Mononuclear cell (primary cell): Measurements from ENCODE around the gene LPAR2. TPM values are rescaled to one million over a fixed set of nuclear protein-coding genes. Genes with fewer than 3 reads are reported as not detected.
"Not testable (repeated sequence)": the region's sequence is repeated elsewhere in the genome, so short reads cannot be mapped to it uniquely, and the experiment has no call there.

Source experiments
- H3K27me3 ChIP-seq: 2 replicates; pipeline ENCODE4 v1.6.0; 2011; ENCODE audit warnings: low read length, control low read depth; ENCODE audit not compliant: insufficient read depth
- H3K4me1 ChIP-seq: 2 replicates; pipeline ENCODE4 v1.5.1; 2011; ENCODE audit warnings: mild to moderate bottlenecking, low read length, control low read depth; ENCODE audit not compliant: insufficient read depth
- H3K4me3 ChIP-seq: 2 replicates; pipeline ENCODE4 v1.5.1; 2011; ENCODE audit warnings: mild to moderate bottlenecking, low read length, moderate library complexity
- H3K9me3 ChIP-seq: 2 replicates; pipeline ENCODE4 v1.5.1; 2011; ENCODE audit warnings: low read depth, mild to moderate bottlenecking, control low read depth, low read length
- total RNA-seq: library from RNA; depleted of rRNA; stranded (reverse); fragments of >200 nt; gene quantifications from one replicate; pipeline ENCODE4 v1.2.3, GENCODE V29; 2012

LPAR2 gene
- total RNA-seq, 1 donor = 21.9 TPM

DNA sequence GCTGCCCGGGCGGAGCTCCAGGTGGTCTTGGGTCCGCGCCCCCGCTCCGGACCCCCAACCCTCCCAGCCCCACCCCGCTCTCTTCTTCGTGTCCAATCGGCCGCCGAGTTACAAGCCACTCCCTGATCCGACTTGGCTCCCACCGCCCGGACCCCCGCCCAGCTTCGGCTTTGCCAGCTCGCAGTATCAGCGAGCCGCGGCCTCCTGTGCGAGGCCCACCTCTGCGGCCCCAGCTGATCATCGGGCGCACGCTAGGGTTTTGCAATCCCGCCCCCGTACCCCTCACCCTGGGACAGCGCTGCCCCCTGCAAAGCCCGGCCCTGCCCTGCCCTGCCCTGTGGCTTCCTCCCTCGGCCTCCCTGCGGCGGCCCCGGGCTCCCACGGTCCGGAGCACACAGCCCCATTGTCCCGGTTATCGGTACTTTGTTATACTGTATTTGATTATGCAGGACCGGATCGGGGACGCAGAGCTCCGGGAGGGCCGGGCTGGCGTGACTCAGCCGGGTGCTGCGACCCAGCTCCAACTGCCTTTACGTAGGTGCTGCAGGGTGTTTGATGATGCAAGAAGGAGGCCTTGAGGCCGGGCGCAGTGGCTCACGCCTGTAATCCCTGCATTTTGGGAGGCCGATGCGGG is 598 bp upstream of the LPAR2 start:
- no peaks in the 10 kb centered on the region for H3K9me3 ChIP-seq
- no peaks in the 10 kb centered on the region for H3K27me3 ChIP-seq
- H3K4me3 ChIP-seq = peak overlapping the region; percentile 29
- peaks cover 30% of the 10 kb centered on the region for H3K4me1 ChIP-seq

DNA sequence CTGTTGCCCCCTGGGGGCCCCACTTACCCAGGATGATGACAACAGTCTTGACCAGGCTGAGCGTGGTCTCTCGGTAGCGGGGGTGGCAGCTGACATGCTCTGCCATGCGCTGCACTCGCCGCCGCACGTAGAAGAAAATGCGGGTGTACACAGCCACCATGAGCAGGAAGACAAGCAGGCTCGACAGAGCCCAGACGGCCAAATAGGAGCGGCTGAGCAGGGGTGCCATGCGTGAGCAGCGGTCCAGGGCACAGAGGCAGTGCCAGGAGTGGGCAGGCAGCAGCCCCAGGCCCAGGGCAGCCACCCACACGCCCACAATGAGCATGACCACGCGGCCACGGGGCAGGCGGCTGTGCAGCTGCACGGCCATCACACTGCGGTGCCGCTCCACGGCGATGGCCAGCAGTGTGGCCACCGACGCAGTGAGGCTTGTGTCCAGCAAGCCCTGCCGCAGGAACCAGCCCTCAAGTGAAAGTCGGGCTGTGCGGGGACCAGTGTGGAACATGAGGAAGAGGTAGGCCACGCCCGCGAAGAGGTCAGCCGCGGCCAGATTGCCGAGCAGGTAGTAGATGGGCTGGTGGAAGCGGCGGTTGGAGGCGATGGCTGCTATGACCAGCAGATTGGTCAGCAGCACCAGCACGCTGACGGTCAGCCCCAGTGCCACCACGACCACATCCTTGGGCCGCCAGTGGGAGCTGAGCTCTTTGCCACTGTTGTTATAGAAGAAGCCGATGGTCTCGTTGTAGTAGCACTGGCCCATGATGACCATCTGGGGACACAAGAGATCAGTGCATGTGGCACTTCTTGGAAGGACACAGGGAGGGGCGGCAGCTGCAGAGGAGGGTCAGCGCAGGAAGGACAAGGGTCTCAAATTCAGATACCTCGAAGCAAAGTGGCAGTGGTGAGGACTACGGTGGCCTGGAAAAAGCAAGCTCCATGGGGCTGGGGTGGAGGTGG is 1.2 kb downstream of the LPAR2 start:
- no peaks in the 10 kb centered on the region for H3K9me3 ChIP-seq
- H3K4me1 ChIP-seq = peaks cover 30% of the 10 kb centered on the region
- H3K27me3 ChIP-seq = no peaks in the 10 kb centered on the region
- H3K4me3 ChIP-seq = no peak overlapping the region

DNA sequence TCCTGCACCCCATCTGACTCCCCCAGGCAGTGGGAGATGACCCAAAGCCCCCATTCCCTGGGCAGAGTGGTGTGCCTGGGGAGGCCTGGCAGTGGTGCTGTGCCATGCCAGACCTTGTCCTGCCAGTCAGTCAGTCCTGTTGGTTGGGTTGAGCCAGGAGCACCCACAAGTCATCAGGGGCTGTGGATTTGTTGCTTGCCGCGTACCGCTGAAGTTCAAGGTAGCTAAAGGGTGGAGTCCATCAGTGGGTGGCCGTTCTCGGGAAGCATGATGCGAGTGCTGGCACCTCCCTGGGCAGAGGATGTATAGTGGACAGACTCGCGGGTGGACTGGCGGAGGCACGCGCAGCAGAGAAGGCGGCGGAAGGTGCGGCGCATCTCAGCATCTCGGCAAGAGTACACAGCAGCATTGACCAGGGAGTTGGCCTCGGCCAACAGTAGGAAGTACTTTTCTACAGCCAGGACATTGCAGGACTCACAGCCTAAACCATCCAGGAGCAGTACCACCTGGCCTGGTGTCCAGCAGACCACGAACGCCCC is 3.9 kb downstream of the LPAR2 start:
- Histone ChIP-seq H3K4me3 (no peak overlapping the region), H3K27me3 (no peaks in the 10 kb centered on the region), H3K9me3 (no peaks in the 10 kb centered on the region), H3K4me1 (peaks cover 30% of the 10 kb centered on the region)

DNA sequence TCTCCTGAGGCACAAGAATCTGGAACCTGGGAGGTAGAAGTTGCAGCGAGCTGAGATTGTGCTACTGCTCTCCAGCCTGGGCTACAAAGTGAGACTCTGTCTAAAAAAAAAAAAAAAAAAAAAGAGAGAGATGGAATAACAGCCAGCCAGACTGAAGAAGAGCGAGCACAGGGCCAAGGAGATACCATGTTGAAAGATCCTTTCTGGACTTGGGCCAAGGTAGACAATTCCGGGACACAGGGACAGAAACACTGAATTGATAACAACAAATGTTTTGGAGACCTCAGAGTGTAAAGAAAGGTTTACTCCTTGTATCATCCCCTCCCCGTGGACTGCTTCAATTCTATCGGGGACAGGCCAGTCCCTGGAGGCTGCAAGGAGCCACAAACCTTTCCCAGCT is 4.6 kb downstream of the LPAR2 start:
- H3K27me3 ChIP-seq = no peaks in the 10 kb centered on the region
- no peaks in the 10 kb centered on the region for H3K9me3 ChIP-seq
- no peak overlapping the region for H3K4me3 ChIP-seq

DNA sequence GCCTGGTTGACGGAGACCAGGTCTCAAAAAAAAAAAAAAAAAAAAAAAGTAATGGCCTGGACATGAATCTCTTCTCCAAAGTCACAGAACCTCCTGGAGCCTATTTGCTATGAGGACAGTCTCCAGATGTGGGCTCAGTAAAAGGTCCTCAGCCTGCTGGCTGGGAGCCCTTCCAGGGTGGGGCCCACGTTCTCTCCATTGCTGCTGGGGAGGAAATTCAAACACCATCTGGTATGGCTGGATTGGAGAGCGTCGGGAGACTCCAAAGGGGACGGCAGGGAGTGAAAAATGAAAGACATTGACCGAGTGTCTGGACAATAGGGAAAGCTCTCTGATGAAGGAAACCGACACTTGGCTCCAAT is 8.2 kb downstream of the LPAR2 start:
- Histone ChIP-seq H3K9me3 (no peaks in the 10 kb centered on the region), H3K4me1 (peaks cover 13% of the 10 kb centered on the region), H3K4me3 (no peak overlapping the region), H3K27me3 (no peaks in the 10 kb centered on the region)

More for the DNA sequence above, 4.6 kb downstream of the LPAR2 start:
- peaks cover 27% of the 10 kb centered on the region for H3K4me1 ChIP-seq

DNA sequence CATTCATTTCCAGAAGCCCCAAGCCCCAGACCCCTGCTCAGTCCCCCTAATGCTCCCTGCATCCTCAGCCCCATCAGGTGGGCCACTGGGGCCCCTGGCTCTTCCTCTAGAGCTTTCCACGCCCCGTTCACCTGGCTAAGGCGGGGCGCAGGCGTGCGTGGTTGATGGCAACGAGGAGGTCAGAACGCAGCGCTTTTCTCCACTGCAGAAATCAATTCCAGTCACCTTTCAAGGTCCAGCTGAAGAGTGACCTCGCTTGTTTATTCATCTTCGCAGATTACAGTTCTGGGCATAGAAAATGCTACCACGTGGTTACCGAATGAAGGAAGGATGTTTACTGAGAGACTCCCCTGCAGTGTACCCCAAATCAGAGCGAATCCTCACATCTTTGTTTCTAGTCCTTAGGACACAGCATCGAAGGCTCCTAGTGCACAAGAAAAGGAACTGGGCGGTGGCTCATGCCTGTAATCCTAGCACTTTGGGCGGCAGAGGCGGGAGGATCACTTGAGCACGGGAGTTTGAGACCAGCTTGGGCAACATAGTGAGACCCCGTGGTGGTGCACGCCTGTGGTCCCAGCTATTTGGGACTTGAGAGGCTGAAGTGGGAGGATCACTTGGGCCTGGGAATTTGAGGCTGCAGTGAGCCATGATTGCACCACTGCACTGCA is 8.7 kb downstream of the LPAR2 start:
- H3K4me3 ChIP-seq = no peak overlapping the region
- H3K27me3 ChIP-seq = no peaks in the 10 kb centered on the region
- H3K9me3 ChIP-seq = no peaks in the 10 kb centered on the region
- H3K4me1 ChIP-seq = peaks cover 13% of the 10 kb centered on the region

DNA sequence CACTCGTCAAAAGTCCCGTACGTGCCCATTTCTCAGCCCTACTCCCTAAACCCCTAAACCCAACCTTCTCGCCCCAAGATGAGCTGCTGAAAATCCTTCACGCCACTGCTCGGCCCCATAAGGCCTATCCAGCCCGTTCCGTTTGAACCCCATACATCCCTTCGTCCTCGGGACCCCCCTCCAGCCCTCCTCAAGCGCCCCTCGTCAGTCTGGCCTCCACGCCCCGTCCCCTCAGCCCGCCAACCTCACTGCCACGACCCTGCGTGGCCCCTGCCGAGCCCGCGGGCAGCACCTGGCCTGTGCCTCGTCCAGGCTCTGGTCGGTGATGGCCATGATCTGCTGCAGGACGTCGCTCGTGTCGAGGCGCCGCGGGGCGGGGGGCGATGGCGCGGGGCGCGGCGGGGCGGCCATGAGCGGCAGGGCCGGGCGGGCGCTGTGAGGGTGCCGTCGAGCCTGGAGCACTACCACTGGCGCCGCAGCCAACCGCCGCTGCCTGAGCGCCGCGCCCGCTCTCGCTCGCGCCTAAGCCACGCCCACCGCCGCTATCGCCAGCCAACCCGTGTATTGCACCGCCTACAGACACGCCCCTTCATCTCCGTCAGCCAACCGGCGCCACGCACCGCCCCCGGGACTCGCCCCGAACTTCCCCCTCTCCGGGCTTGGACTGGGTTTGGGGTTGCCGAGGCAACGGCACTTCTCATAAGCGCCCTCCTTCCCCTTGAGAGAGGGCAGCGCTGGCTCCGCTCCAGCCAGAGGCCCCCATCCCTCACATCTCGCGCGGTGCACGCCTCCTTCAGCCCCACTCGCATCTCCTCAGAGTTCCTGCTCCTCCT is 9.6 kb downstream of the LPAR2 start, which contains the start of gene PBX4:
PBX4 (minus strand) TSS at position 469 of the 833 bp plus-strand sequence; CDS start at position 411, 58 bp downstream.
- Histone ChIP-seq H3K27me3 (no peaks in the 10 kb centered on the region), H3K4me1 (peaks cover 13% of the 10 kb centered on the region), H3K4me3 (peak within 1 kb of the TSS; percentile 41), H3K9me3 (no peaks in the 10 kb centered on the region)

DNA sequence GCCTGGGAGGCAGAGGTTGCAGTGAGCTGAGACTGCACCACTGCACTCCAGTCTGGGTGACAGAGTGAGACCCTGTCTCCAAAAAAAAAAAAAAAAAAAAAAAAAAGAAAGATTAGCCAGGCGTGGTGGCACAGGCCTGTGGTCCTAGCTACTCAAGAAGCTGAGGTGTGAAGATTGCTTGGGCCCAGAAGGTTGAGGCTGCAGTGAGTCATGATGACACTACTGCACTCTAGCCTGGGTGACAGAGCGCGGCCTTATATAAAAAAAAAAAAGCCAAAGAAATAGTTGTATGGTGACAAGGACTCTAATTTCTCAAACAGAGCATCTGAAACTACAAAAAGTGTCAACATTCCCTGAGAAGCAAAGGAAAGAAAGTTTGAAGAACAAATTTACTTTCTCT is 12.9 kb downstream of the LPAR2 start:
- no peaks in the 10 kb centered on the region for H3K9me3 ChIP-seq
- H3K4me3 ChIP-seq = no peak overlapping the region
- no peaks in the 10 kb centered on the region for H3K27me3 ChIP-seq
- peaks cover 13% of the 10 kb centered on the region for H3K4me1 ChIP-seq

DNA sequence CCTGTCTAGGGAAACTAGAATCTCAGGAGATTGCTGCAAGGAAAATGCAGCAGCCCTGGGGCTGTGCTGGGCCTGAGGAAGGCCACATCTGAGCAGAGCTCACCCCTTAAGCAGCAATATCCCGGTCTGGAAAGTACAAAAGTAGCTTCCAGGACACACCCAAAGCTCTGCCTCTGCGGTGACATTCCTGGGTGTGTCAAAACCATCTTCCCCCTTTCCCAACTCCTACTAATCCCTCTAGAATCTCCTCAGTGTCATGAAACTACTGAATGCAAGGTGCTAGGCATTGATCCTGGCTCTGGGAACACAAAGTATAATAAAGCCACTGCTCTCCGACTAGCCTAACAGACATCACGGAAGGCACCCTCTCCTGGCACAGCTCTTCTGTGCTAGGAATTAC is 14.5 kb downstream of the LPAR2 start:
- Histone ChIP-seq H3K9me3 (no peaks in the 10 kb centered on the region), H3K27me3 (no peaks in the 10 kb centered on the region), H3K4me1 (peaks cover 6% of the 10 kb centered on the region), H3K4me3 (no peak overlapping the region)

DNA sequence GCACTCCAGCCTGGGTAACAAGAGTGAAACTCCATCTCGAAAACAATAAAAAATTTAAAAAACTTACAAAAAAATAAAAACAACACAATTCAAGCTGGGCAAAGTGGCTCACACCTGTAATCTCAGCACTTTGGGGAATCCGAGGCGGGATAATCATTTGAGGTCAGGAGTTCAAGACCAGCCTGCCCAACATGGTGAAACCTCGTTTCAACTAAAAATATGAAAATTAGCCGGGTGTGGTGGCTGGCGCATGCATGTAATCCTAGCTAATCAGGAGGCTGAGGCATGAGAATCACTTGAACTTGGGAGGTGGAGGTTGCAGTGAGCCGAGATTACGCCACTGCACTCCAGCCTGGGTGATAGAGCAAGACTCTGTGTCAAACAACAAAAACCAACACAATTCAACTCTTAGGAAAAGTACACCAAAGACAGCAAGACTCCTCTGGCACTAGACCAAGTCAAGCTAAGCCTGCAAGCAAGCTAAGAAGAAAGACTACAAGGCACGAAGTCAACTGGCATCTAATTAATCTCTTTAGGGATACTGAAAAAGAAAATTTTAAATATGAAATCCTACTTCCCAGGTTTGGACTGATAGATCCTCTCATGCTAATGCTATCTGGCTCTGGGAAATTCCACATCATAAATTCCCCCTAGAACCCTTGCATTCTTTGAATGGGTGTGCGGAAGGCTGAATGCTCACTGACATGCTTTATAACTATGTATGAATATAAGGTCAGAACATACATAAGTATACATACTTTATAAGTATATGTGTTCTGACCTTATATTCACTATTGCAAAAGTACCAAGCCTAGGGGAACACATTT is 17.4 kb downstream of the LPAR2 start:
- Histone ChIP-seq H3K27me3 (no peaks in the 10 kb centered on the region), H3K4me1 (peaks cover 11% of the 10 kb centered on the region), H3K9me3 (no peaks in the 10 kb centered on the region)

DNA sequence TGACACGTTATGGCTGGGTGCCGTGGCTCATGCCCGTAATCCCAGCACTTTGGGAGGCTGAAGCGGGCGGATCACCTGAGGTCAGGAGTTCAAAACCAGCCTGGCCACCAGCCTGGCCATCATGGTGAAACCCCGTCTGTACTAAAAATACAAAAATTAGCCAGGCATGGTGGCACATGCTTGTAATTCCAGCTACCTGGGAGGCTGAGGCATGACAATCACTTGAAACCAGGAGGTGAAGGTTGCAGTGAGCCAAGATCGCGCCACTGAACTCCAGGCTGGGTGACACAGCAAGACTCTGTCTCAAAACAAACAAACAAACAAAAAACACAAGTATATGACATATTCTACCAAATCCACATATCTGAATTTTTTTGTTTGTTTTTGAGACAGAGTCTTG is 21.3 kb downstream of the LPAR2 start:
- not testable (repeated sequence) for H3K9me3 ChIP-seq, H3K27me3 ChIP-seq, H3K4me3 ChIP-seq
- peaks cover 26% of the 10 kb centered on the region for H3K4me1 ChIP-seq

More for the DNA sequence above, 17.4 kb downstream of the LPAR2 start:
- no peak overlapping the region for H3K4me3 ChIP-seq

DNA sequence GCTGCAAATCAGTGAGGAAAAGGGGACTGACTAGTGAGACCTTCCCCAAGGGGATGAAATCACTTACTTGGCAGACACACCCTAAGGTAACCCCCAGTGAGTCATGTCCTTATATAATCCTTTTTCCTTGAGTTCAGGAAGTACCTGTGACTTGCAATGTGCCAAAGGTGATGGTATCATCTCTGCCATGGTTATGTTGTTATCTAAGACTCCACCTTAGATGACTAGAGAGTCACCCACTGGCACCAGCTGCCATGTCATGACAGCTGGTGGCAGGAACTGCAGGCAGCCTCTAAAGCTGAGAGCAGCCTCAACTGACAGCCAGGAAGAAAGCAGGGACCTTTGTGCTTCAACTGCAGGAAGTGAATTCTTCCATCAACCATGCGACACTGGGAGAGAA is 22.0 kb downstream of the LPAR2 start:
- H3K9me3 ChIP-seq = no peaks in the 10 kb centered on the region
- no peaks in the 10 kb centered on the region for H3K27me3 ChIP-seq
- peaks cover 32% of the 10 kb centered on the region for H3K4me1 ChIP-seq
- no peak overlapping the region for H3K4me3 ChIP-seq

DNA sequence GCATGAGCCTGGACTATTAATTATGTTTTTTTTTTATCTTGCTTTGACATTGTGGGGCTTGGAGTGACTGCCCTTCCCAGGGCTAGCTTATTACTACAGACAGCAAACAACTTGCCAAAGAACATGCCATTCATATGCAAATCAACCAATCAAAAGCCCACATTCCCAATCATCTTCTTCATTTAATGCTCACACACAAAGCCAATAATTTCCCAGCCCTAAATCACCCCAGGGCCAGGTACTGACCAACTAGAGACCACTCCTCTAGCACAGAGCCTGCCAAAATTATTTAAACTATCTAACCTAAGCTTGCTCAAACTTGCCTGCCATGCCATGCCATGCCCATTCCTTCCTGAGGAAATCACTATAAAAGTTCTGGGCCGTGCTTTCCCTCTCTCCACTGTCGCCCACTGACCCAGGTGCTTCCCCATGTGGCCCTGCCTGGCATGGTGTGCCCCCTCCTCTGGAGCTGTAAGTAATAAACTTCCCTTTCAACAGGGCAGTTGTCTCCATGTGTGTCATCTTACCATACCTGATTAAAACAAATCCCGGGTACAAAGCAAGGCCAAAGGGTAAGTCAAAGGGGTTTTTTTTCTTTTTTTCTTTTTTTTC is 25.2 kb downstream of the LPAR2 start:
- Histone ChIP-seq H3K9me3 (no peaks in the 10 kb centered on the region), H3K4me1 (peaks cover 47% of the 10 kb centered on the region), H3K4me3 (no peak overlapping the region), H3K27me3 (no peaks in the 10 kb centered on the region)
